NOMO-1 treated with dmso at 0.1 percent for 144 hours (cell line): ENCODE data around the gene LEPR.
"Not testable (repeated sequence)": the region's sequence is repeated elsewhere in the genome, so short reads cannot be mapped to it uniquely, and the experiment has no call there.

Source experiments
- DNase-seq: peaks from one replicate; lab custom pipeline; 2025; ENCODE audit not compliant: unreplicated experiment; lab: John Stamatoyannopoulos, UW

Gene LEPR

DNA sequence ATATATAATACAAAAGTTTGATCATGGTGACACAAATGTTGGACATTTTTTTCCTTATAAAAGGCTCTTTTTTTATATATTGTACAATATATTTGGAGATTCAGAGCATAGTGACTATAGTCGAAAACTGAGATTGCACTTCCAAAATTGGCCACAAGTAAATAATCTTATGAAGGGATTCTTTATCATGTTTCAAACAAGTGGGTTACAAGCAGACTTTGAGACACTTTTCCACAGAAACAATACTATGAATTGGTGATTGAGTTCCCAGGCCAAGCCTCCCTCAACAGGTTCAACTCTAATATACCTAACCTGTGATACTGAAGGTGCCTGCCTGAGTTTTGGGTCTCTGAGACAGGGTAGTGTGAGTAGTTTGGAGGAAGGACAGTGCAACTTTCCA is 13.8 kb downstream of the LEPR start:
- DNase-seq = no peak

DNA sequence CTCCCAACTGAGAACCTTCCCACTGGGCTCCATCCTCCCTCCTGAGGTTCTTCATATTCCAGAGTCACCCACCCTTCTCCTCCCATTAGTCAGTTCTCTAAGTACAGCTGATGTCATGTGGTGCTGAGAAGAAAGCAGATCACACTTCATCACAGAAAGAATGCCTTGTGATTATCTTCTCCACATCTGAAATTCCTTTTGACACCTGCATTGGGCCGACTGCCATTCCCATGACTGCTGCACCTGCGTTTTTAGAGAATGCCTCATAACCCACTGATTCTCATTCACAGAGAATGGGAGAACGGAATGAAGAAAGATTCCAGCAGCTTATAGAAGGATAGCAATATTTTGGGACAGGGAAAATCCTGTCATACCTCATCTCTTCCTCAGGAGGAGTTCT is 14.3 kb downstream of the LEPR start:
- DNase-seq = no peak

DNA sequence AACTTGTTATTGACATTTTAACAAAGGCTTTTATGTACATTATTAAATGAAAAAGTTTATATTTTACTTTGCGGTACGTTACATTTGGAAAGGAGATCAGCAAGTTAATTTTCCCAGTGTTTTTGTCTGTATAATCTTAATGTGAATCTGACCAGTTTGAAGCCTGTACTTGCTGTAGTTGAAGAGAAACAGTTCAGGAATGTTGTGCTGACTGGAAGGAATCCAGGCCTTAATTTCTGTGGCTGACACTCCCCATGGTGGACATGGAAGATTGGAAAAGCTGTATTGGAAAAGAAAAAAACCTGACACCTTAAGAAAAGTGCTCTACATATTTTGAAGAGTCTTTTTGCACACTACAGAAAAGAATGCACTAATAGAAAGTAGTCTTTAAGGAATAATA is 15.5 kb downstream of the LEPR start:
- DNase-seq = no peak

DNA sequence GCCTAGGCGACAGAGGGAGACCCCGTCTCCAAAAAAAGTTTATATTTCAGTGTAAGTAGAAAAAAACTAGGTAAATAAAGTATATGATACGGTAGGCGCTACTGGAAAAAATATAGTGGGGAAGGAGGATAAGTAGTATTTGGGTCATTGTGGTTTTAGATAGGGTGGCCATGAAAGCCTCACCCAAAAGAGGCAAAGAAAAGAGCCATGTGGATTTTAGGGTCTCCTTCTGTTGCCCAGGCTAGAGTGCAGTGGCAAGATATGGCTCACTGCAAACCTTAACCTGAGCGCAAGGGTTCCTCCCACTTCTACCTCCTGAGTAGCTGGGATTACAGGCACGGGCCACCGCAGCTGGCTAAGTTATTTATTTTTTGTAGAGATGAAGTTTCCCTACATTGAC is 17.1 kb downstream of the LEPR start:
- no peak for DNase-seq

DNA sequence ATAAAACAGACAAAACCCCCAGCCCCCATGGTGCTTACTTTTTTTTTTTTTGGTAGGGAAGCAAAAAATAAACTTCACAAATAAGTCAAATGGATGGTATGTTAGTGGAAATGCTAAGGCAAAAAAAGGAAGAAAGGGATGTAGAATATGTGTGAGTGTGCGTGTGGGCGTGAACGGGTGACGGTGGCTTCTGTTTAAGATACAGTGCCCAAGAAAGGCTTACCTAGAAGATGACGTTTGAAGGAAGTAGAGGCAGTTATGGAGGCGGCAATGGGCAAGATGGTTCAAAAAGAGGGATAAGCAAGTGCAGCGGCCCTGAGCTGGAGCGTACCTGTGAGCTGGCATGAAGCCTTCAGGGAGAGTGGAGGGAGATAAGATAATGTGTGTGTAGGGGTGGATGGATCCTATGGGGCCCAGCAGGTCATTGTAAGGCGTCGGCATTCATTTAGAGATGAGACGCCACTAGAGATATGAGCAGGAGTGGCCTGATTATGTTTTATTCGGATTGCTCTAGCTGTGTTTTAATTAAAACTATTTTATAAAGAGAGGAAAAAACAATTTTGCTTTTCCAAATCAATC is 19.9 kb downstream of the LEPR start:
- no peak for DNase-seq

DNA sequence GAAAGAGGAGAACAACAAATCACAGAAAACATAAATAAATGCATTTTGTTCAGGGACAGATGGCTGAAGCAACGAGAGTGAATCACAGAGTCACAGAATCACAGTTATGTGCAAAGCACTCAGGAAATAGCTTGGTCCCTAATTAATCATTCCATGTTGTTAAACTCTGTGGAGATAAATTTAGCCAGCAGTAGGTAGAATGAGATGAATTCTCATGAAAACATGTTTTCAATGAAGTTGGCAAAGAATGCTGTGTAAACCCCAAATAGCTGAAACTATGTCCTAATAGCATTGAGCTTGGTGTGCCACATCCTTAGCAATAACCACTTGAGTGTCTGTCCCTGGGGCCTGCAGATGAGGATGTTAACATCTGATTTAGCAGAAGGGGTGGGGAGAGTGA is 20.4 kb downstream of the LEPR start:
- DNase-seq = no peak

DNA sequence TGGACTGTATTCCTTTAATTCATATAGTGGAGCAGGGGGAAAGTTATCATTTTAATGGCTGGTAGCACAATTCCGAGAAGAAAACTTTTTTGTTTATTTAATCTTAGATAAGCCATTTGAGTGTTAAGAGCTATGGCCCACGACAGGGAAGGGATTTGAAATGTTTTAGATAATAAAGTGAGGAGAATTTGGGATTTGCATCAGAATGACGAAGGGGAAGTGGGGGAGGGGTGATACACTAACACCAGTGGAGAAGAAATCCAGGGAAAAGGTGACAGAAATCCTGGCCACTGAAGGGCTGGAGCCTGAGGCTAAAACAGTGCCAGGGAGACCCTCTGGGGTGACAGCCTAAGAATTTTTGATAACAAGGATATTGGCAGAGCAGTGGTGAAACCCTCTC is 21.0 kb downstream of the LEPR start:
- DNase-seq = no peak

DNA sequence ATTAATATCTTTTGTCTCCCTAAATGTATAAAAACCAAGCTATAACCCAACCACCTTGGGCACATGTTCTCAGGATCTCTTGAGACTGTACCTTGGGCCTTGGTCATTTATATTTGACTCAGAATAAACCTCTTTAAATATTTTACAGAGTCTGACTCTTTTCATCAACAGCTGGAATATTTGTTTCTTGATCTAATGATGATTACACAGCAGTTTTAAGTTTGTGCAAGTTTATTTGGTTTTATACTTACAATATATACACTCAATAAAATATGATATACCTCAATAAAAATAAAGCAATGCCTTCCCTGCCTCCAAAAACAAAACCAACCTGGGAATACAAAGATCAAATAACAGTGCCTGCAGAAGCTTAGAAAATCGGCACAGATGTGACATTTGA is 22.0 kb downstream of the LEPR start:
- no peak for DNase-seq

DNA sequence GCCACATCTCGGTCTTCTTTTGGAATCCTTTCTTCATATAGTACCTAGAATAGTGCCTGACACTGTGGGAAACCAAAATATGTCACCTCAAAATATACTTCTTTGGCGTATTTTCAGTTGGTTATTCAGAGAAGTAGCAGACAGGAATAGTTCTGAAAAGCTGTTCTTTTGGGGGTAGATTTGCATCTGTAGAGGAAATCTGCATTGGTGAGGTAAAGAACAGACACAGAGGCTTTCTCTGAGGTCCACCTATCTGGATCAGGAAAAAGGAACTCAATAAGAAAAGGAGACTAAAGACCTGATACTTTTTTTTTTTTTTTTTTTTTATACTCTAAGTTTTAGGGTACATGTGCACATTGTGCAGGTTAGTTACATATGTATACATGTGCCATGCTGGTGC is 23.2 kb downstream of the LEPR start:
- no peak for DNase-seq

DNA sequence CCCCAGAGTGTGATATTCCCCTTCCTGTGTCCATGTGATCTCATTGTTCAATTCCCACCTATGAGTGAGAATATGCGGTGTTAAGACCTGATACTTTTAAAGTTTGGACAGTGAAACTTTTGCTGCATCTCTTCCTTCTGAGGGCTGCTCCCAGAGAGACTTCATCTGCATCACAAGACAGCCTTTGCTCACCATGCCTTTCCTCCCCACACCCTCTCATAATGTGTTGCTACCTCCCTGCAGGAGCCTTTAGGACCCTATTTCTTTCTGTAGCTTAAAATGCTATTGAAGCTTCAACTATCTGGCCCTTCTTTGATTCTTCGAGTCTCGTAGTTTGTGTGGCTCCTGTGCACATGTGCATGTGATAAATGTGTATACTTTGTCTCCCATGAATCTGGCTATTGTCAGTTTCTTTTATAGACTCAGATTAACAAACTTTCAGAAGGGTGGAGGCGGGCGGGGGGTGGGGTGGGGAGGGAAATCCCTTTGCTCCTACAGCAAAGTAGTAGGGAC is 23.7 kb downstream of the LEPR start:
- DNase-seq = no peak

DNA sequence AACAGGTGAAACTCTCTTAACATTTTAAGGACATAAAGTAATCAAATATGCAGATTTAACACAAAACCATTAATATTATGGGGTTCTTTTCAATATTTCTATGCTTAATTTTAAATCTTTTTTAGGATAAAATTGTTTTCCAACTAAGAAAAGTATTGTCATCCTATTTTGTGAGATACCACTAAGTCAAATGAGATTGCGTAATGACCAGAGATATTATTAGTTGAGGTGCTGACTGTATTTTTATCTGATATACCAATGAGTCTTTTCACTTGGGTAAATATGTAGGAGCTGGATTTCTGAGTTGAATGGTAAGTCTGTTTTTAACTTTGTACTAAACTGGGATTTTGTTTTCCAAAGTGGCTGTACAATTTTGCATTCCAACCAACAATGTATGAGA is 25.4 kb downstream of the LEPR start:
- no peak for DNase-seq

DNA sequence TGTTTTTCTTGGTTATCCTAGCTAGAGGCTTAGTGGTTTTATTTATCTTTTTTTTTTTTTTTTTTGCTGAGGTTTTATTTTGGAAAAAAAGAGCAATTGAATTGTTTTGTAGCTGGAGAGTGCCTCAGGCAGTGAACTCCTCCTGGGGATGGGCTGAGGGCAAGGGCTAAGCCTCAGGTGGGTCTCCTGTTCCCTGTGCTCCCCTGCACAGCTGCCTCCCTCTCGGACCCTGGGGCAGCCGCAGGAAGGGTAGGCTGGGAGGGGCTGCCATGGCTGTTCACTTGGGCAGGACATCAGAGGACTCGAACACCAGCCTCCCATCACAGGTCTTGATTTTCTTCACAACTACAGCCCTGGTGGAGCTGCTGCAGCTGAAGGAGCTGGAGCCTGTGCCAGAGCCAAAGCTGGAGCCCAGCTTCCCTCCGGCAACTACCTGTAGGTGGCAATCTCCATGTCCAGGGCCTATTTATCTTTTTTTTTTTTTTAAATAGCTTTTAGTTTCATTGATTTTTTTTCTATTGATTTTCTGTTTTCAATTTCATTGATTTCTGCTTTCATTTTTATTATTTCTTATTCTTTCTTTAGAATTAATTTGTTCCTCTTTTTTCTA is 28.9 kb downstream of the LEPR start:
- DNase-seq = no peak

DNA sequence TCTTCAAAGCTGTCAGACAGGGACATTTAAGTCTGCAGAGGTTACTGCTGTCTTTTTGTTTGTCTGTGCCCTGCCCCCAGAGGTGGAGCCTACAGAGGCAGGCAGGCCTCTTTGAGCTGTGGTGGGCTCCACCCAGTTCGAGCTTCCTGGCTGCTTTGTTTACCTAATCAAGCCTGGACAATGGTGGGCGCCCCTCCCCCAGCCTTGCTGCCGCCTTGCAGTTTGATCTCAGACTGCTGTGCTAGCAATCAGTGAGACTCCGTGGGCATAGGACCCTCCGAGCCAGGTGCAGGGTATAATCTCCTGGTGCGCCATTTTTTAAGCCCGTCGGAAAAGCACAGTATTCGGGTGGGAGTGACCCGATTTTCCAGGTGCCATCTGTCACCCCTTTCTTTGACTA is 35.2 kb downstream of the LEPR start:
- not testable (repeated sequence) for DNase-seq

DNA sequence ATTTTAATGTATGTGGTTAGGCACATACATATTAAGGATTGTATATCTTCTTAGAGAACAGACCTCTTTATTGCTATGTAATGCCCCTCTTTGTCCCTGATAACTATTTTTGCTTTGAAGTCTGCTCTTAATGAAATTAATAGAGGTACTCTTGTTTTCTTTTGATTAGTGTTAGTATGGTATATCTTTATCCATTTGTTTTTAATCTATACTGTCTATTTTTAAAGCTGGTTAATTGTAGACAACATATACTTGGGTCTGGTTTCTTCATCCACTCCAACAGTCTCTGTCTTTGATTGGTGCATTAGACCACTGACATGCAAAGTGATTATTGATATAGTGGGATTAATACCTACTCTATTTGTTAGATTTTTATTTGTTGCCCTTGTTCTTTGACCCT is 36.0 kb downstream of the LEPR start:
- DNase-seq = no peak

DNA sequence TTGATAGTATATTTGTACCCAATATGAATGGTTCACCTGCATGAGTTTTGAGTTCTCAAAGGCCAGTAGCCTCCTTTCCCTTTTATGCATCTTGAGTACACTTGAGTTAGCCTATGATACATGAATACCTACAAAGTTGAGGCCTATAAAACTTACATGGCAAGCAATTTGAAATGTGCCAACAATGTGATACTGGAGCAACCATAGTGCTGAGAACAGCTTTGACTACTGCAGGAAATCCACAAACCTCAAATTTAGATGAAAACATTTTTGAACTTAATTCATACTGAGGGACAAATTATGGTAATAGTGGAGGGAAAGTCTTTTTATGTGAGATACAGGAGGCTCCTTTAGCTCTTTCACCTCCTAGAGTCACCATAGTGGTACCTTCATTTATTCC is 37.4 kb downstream of the LEPR start:
- no peak for DNase-seq

DNA sequence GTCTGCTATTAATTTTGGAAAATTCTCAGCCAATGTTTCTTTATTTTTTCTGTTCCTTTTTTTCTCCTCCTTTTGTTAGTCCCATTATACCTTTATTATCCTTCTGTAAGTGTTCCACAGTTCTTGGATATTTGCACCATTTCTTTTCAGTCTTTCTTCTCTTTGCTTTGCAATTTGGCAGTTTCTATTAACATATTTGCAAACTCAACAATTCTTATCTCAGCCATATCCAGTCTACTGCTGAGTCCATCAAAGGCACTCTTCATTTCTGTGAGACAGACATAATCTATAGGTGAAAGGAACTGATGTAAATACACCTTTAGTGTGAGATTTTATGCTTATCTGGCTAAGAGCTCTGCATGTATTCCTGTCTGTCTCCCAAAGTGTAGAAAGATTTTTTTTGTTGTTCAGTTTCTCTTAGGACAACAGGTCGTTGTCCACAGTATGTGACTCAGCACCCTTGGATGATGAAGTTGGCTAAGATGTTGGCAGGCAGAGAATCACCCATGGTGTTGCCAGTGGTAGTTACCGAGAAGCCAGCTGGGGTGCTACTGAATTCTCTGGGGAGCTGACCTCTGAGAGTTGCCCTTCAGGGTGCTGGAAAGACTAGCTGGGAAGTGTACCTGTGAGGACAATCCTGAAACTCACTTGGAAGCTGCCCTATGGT is 38.4 kb downstream of the LEPR start:
- DNase-seq = no peak

DNA sequence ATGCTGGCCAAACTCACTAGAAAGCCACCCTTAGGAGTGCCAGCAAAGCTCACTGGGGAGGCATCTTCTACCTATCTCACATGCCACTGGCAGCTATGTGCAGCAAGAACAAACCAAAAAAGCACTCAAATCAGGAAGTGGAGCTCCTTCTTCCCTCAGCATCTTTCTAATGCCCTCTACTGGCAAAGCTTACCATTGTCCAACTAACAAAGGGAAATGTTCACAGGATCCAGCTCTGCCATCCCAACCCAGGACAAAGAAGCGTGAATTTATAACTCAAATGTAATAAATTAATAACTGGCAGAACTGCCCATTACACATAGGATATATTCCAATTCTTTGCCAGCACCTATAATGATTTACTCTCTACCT is 38.9 kb downstream of the LEPR start:
- peak; percentile 39 for DNase-seq

DNA sequence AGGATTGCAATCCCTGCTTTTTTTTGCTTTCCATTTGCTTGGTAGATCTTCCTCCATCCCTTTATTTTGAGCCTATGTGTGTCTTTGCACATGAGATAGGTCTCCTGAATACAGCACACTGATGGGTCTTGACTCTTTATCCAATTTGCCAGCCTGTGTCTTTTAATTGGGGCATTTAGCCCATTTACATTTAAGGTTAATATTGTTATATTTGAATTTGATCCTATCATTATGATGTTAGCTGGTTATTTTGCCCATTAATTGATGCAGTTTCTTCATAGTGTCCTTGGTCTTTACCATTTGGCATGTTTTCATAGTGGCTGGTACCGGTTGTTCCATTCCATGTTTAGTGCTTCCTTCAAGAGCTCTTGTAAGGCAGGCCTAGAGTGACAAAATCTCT is 45.4 kb downstream of the LEPR start:
- DNase-seq = not testable (repeated sequence)

DNA sequence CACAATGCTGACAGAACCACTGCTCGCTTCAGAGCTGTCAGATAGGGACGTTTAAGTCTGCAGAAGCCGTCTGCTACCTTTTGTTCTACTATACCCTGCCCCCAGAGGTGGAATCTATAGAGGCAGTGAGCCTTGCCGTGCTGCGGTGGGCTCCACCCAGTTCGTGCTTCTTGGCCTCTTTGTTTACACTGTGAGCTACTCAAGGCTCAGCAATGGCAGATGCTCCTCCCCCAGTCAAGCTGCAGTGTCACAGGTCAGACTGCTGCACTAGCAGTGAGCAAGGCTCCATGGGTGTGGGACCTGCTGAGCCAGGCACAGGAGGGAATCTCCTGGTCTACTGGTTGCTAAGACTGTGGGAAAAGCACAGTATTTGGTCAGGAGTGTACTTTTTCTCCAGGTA is 47.1 kb downstream of the LEPR start:
- no peak for DNase-seq

DNA sequence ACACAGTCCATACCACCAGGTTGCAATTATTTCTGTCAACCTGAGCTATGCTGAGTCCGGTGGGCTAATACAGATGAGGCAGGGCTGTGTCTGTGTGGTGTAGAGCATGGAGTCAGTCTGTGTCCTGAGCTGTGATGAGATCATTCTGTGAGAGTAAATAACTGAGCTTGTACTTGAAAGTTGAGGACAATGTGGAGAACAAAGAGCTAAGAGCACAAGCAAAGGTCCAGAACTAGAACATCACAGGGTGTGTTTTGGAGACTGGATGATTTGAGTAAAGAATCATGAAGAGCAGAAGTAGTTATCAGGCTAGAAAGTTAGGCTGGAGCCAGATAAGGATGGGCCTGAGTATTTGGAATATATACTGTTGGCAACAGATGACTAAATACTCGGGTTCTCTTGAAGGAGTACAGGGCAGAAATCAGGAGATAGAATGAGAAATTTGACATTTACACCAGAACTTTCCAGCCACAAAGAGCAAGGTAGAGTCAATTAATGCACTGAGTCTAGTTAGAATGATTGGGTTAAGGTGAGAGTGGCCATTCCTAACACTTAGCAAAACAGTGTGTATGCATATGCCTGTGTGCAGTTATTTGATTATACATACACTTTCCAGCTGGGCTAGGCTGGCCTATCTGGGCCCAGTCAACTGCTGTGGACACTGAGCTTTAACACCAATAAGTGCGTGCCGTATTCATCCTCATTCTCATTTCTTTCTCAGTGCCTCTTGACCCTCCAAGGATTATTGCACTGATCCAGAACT is 48.8 kb downstream of the LEPR start:
- DNase-seq = no peak

DNA sequence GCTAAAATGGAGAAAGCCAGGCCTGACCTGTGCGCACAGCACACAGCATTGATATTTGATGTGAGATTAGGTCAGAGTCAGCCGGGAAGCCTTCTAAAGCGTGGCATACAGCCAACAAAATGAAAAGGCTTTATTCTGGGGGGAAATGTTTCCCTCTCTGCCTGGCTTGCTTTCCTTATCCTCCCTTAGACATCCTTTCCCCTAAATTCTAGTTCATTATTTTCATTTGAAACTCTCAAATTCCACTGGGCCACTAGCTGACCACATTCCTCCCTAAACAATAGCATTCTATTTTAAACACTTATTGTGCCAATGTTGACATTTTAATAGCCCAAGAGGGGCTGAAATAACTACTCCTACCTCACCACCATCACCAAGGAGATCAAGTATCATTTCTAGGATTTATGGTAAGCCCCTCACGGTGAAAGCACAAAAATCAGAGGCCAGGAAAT is 49.4 kb downstream of the LEPR start:
- DNase-seq = no peak
